GM12891 (cell line): Measurements from ENCODE around the gene ZBTB21.

ENCODE experiments used
- POLR2A ChIP-seq: IDR thresholded peaks from 2 replicates; pipeline ENCODE4 v1.6.1; 2011; ENCODE audit warnings: low read depth, low read length, control low read depth
- TAF1 ChIP-seq: IDR thresholded peaks from 2 replicates; pipeline ENCODE4 v1.6.1; 2011; ENCODE audit warnings: low read depth, low read length, control low read depth

GRCh38 chr21:41980561-41980960 is 29.6 kb downstream of the ZBTB21 start:
- no peak for TF ChIP-seq POLR2A
- no peak for TF ChIP-seq TAF1
